Heart left ventricle (tissue), 13 donors: ENCODE data around the gene RIN2.

Experiments used
- POLR2A ChIP-seq, 2 donors: fragments of 450-650 bp; IDR thresholded peaks; one replicate each; pipeline ENCODE4 v1.6.1; 2017; ENCODE audit warnings: antibody characterized with exemption in 2 of 2, mild to moderate bottlenecking in 2 of 2, moderate library complexity in 2 of 2
- TF ChIP-seq, protein P1 (sequence below), 12 donors: fragments of 200-600 bp; sonication (generic) in 4 of 12; IDR thresholded peaks; one replicate each; pipeline versions ENCODE4 v1.5.0 to v1.8.0; 2018 to 2022; ENCODE audit warnings: antibody characterized with exemption in 12 of 12, mild to moderate bottlenecking in 5 of 12
- donor health status: ischemic (EF 13 %, LVEDD 7.1; RV severe dilation, severe dysfunction).
- donor health status: DM: no; HTN: yes; CAD: no.
- donor health status: DM: no; HTN: no; CAD: no.
- donor health status: ischemic (EF 25% LVEDD 6.9; RV normal size, moderate dysfunction).
- donor health status: ischemic (EF 25% LVEDD 5.7; RV mildly dilated, moderate dysfunction).
- donor health status: ischemic (EF 35%, LVEDD 5.7; RV mildly dilated, moderate dysfunction).
- donor health status: nonischemic (EF 11% LVEDD 7.7; RV severe dilation, severe dysfunction).
- donor health status: DM: yes; HTN: yes; CAD: no.
- donor health status: PGD.
- donor health status: ischemic (EF 29% LVEDD 5.4; RV normal size, mild dysfunction).
- donor health status: nonischemic (EF 23%, LVEDD 6.1; RV moderate dilation, normal function).

DNA sequence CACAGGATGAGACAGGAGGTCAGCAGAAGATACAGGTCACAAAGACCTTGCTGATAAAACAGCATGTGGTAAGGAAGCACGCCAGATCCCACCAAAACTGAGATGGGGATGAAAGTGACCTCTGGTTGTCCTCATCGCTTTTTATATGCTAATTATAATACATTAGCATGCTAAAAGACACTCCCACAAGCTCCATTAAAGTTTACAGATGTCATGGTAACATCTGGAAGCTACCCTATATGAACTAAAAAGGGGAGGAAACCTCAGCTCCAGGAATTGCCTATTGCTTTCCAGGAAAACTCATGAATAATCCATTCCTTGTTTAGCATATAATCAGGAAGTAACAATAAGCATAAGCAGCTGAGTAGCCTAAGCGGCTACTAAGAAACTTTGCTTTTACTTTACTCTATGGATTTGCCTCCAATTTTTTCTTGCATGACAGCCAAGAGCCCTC is 8.4 kb upstream of the RIN2 start:
- TF ChIP-seq, protein P1, sequence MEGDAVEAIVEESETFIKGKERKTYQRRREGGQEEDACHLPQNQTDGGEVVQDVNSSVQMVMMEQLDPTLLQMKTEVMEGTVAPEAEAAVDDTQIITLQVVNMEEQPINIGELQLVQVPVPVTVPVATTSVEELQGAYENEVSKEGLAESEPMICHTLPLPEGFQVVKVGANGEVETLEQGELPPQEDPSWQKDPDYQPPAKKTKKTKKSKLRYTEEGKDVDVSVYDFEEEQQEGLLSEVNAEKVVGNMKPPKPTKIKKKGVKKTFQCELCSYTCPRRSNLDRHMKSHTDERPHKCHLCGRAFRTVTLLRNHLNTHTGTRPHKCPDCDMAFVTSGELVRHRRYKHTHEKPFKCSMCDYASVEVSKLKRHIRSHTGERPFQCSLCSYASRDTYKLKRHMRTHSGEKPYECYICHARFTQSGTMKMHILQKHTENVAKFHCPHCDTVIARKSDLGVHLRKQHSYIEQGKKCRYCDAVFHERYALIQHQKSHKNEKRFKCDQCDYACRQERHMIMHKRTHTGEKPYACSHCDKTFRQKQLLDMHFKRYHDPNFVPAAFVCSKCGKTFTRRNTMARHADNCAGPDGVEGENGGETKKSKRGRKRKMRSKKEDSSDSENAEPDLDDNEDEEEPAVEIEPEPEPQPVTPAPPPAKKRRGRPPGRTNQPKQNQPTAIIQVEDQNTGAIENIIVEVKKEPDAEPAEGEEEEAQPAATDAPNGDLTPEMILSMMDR (IDR thresholded peaks at IDR 0.05), result no peak
- no peak for TF ChIP-seq POLR2A (IDR thresholded peaks at IDR 0.05)
